GM21576 (cell line): Measurements from ENCODE around the gene SCAPER.

Experiments used
- ATAC-seq: cut with Tn5 transposase; IDR thresholded peaks from one replicate; pipeline ENCODE4 v1.9.1; 2021; ENCODE audit warnings: mild to moderate bottlenecking, moderate library complexity; ENCODE audit not compliant: unreplicated experiment

The SCAPER gene

DNA sequence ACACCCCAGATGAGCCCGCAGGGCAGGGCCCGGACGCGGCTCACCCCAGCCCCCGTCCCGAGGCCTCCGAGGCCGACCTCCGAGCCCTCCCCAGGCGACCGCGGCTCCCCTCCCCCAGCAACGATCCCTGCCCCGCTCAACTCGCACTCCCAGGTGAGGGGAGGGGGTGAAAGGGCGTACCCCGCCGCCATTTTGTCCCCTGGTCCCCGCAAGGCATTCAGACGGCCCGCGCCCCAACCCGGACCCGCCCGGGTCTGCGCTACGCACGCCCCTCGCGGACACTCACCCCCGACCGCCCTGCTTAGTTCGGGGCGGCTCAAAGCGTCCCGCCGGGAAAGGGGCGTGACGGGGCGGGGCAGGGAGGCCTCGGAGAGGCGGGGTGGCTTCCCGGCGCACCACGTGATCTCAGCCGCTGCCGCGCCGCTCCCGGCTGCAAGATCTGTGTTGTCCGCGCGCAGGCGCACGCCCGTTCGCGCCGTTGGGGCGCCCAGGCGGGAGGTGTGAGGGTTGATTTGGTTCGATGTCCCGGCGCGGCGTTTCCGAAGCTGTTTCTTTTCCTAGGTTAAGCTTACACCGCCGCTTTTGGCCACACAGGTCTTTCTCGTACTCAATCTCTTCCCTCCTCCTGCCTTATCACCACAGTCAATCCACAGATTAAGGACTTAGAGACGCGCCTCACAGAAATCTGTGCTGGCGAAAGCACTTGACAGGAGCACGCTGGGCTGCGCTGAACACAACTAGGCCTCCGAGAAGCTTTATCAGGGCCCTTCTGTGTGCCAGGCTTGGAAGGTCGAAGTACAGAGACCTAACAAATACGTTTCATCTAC, at the start of gene SCAPER:
Gene SCAPER, minus strand, starts transcription at position 328 of the 827 bp plus-strand sequence. CDS start 21,523 bp downstream, outside the sequence.
- ATAC-seq, result peak; percentile 81

DNA sequence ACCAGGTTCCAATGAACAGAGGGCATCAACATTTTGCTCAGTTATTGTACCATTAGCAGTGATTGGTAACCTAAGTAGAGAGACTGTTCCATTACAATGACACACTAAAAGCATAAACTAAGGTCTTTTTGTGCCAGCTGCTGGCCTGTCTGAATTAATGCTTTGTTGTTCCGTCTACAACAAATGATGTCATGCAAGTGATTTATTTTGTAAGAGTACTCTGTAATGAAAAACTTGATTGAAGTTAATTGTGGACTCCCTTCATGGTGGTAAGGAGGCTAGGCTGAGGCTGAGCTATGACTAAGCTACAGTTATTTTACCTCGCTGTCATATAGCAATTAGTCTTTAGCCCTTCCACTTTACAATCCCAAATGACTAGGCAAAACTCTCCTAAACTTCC, 49.6 kb upstream of the SCAPER start:
- no peak for ATAC-seq

DNA sequence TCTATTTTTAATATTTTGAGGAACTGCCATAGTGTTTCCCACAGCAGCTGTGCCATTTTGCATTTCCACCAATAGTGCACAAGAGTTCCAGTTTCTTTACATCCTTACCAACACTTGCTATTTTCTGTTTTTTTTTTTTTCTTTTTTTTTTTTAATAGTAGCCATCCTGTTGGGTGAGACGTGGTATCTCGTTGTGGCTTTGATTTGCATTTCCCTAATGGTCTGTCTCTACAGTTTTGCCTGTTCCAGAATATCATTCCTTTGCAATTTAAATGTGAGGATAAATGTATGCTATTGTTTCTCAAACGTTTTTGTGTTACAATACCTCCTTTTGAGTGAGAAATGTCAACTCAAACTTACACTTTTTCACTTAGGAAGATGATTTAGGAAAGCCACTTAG, 48.8 kb upstream of the SCAPER start:
- no peak for ATAC-seq

DNA sequence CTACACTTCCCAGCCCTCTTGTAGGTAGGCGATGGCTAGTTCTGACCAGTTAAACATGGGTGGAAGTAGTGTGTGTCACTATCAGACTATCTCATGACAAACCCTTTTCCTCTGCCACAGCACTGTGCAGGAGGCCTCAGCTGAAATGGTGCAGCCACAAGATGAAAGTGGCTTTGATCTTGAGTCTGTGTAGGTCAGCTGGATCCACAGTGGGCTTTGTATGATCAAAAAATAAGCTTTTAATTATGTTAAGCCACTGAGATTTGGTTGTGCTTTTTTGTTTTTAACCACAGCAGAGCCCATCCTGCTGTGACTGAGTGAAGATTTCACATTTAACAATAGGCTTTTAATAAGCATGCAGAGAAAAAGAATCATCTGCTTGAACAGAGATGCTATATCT, 46.1 kb upstream of the SCAPER start:
- ATAC-seq, result no peak

DNA sequence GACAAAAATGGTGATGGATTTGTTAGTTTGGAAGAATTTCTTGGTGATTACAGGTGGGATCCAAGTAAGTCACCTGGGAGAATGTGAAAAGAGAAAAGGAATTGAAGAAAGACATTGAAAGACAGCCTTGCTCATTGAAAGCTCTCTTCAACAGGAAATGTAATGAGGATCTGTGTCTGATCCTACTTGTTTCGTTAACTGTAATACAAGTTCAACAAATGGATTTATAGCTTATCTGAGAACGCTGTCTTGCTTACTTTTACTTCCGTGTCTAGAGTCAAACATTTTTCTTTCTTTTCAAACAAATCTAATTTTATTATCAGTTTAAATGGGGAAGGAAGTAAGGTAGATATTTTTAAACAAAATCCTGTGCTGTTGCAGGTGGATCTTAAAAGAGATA, 42.3 kb upstream of the SCAPER start:
- no peak for ATAC-seq

- no peak for ATAC-seq
These were observed 40.5 kb upstream of the SCAPER start for GRCh38 chr15:76945494-76946093.

DNA sequence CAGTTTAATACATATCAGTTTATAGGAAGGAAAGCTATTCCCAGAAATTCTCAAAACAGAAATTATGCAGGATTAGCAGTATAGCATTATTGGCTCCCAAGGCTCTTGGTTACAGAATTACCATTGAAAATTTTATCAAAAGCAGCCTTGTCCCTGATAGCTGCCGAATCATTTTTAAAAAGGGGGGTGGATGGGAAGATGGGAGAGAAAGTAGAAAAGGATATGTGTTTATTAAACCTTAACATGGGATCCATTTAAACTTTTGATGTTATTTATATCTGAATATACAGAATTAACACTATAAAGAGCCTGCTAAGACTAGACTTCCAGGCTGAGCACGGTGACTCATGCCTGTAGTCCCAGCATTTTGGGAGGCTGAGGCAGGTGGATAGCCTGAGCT, 37.2 kb upstream of the SCAPER start:
- no peak for ATAC-seq

GRCh38 chr15:76941636-76942035, 36.5 kb upstream of the SCAPER start:
- ATAC-seq, result no peak

GRCh38 chr15:76939715-76940114, 34.6 kb upstream of the SCAPER start:
- no peak for ATAC-seq

GRCh38 chr15:76938752-76939151, 33.6 kb upstream of the SCAPER start:
- ATAC-seq, result no peak

DNA sequence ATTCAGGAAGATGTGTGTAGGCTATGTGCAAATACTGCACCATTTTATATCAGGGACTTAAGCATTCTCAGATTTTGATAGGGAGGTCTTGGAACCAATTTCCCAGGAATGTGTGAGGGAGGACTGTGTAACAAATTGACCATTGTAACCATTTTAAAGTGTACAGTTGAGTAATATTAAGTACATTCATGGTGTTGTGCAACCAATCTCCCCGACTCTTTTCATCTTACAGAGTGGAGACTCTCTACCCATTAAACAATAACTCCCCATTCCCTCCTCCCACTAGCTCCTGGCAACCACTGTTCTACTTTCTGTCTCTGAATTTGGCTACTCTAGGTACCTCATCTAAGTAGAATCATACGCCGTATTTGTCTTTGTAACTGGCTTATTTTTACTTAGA, 31.5 kb upstream of the SCAPER start:
- ATAC-seq, result no peak

DNA sequence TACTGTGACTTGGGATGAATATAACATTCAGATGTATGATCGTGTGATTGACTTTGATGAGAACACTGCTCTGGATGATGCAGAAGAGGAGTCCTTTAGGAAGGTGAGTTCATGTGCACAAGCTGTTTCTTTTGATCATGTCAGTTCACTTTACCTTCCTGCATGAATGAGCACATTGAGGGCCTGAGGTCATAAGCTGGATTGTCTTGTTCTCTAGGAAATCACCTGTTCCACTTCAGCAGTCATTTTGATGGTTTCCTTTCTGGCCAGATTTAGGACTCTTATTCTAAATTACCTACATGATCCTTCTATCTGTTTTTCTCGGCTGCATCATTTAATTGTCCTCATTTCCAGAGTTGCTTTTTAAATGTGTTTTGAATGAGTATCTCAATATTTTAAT, 30.5 kb upstream of the SCAPER start:
- no peak for ATAC-seq

DNA sequence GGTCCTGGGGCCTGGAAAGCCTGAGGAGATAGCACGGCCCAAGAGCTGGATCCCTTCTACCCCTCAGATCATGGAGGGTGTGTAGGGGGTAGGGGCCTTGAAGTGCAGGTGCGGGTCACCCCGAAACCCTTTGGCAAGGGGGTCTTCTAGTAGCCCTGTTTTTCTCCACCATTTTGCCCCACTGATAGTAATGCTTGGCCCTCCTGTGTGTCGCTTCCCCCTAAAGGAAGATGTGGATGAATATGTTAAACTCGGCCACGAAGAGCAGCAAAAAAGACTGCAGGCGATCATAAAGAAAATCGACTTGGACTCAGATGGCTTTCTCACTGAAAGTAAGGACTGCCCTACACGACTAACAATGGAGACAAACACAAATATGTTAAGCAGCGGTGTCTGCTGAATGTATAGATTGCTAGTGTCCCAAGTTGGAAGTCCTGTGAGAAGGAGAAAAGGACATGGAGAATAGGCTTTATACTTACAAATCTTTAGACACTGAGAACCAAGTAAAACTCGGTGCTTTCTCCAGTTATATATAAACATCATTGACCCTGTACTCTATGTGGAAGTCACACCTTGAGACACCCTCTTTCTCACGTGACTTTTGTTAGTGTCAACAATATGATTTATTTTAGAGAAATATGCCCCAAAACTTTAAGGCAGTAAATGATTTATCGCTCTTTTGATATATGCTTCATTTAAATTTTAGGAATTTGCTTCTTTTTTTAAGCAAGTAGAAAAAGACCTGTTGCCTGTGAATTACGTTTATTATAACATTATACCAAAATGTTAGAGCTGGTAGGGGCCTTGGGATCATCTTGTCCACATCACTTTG, 27.2 kb upstream of the SCAPER start:
- no peak for ATAC-seq

DNA sequence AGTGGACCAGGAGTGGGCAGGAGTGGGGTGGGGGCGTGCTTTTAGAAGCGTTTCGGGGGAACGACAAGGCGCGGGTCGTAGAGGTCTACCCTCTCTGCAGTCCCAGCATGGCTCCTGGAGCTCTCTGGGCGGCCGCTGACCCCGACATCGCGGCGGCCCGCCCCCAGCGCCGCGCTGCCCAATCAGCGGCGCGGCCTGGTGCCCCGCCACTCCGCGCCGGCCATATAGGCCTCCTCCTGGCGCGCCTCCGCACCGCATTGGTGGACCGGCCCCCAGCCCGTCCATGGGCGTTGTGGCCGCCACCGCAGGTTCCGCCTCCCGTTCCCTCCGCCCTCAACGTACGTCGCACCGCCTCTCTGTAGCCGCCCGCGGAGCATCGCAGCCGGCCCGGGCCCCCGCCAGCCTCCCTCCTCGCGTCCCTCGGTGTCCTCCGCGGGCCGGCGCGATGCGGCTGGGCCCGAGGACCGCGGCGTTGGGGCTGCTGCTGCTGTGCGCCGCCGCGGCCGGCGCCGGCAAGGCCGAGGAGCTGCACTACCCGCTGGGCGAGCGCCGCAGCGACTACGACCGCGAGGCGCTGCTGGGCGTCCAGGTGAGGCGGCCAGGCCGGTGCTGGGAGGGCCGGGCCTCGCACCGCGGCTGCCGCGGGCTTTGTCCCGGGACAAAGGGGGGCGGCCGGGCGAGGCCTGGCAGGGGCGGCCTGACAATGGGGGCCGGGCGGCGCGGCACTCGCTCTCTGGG, 26.4 kb upstream of the SCAPER start, which contains the start of gene RCN2:
Gene RCN2, plus strand, starts transcription at position 353 of the 738 bp plus-strand sequence. Its CDS starts 93 bp downstream, at position 446.
- ATAC-seq, result peak; percentile 97

DNA sequence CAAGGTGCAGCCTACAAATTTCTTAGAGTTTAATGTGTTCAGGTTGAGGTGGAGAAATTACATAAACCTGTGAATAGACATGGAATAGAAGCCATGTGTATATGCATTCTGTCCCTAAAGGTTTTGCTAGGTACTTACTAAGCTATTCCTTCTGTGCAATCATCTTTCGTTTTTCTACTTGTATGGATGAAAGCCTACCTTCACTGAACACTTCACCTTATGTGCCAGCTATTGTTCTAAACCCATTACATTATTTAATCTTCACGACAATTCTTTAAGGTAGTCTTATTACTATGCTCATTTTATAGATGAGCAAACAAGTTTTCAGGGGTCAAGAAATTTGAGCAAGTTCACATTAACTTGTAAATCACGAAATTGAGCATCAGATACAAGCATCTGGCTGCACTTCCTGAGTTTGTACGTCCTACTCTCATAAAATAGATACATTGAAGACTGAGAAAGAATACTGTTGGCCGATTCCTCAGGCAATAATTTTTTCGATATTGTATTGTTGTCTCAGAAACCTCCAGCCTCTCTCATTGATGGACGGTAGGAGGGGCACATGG, 25.8 kb upstream of the SCAPER start:
- no peak for ATAC-seq

- no peak for ATAC-seq
These were observed 24.0 kb upstream of the SCAPER start for GRCh38 chr15:76929011-76929760.

GRCh38 chr15:76928201-76928600, 23.1 kb upstream of the SCAPER start:
- ATAC-seq, result no peak

DNA sequence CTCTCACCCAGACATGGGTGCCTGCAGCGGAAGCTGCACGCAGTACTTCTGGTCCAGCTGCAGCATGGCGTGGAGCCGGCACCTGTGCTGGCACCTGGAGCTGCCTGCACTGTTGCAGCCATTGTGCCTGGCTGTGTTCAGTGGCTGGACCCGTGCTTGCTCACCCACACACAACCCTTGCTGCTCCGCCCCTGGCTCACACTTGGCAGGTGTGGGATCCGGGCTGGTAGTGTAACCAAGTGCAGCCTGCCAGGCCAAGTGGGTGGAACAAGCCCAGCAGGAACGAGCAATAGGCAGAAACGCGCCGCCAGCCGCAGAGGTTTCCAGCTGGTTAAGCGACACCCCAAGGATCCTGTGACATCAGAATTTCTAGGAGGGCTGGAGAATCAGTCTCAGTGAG, 11.2 kb upstream of the SCAPER start:
- no peak for ATAC-seq

DNA sequence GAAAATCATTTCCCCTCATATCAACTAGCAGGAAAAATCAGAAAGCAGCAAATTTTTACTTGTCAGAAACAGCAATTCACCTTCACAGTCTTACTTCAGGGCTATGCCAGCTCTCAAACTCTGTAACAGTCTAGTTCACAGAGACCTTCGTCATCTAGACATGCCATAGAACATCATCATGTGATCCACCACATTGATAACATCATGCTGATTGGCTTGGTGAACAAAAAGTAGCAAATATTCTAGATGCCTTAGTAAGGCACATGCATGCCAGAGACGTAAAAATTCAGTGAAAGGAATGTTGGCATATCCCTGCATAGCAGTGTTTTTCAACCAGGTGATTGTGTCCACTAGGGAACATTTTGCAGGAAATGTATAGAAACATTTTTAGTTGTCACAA, 8.6 kb upstream of the SCAPER start:
- no peak for ATAC-seq

GRCh38 chr15:76912430-76912829, 7.3 kb upstream of the SCAPER start:
- ATAC-seq, result no peak
